Measurements from ENCODE around the gene EPHA8. TPM values are rescaled to one million over a fixed set of nuclear protein-coding genes. Genes with fewer than 3 reads are reported as not detected.

Gene EPHA8
- total and polyA plus RNA-seq, 8 donors: not detected

DNA sequence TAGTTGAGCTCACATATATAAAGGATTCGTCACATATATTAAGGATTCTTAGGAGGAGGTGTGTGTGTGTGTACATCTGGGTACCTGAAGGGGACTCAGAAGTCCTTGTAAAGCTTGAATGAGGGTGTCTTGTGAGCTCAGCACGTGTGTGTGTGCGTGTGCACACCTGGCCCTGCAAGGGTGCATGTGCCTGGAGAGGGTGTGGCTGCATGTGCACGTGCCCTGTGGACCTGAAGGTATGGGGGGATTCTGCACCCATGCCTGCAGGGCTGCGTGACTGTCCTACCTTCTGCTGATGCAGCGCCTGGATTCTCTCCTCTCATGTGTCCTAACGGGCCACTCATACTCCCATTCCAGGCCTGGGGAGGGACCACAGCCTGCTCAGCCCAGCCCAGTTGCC, 24.0 kb downstream of the EPHA8 start:
- WGBS, 5 donors: 65 to 82% (median 69%) methylated on average over 7 of the region's 7 CpGs
- intact Hi-C loops (cut with DNase I; ENCODE audit: low total_unique reads): no loop called here
- H3K4me3 ChIP-seq: no peak overlapping the region
- no peak for DNase-seq
- peaks cover 0 to 78% (median 3%) of the 10 kb centered on the region in 3 donors for H3K27me3 ChIP-seq
- no peaks in the 10 kb centered on the region for H3K36me3 ChIP-seq
- TF ChIP-seq POLR2A (IDR thresholded peaks at IDR 0.05) (no peak), POLR2AphosphoS5 (IDR thresholded peaks at IDR 0.05) (no peak), EP300 (IDR thresholded peaks at IDR 0.05) (no peak)
- TF ChIP-seq, protein P1, sequence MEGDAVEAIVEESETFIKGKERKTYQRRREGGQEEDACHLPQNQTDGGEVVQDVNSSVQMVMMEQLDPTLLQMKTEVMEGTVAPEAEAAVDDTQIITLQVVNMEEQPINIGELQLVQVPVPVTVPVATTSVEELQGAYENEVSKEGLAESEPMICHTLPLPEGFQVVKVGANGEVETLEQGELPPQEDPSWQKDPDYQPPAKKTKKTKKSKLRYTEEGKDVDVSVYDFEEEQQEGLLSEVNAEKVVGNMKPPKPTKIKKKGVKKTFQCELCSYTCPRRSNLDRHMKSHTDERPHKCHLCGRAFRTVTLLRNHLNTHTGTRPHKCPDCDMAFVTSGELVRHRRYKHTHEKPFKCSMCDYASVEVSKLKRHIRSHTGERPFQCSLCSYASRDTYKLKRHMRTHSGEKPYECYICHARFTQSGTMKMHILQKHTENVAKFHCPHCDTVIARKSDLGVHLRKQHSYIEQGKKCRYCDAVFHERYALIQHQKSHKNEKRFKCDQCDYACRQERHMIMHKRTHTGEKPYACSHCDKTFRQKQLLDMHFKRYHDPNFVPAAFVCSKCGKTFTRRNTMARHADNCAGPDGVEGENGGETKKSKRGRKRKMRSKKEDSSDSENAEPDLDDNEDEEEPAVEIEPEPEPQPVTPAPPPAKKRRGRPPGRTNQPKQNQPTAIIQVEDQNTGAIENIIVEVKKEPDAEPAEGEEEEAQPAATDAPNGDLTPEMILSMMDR (IDR thresholded peaks at IDR 0.05): no peak
- H3K4me1 ChIP-seq: no peaks in the 10 kb centered on the region
- H3K9me3 ChIP-seq: no peaks in the 10 kb centered on the region
- no peak overlapping the region for H3K27ac ChIP-seq

DNA sequence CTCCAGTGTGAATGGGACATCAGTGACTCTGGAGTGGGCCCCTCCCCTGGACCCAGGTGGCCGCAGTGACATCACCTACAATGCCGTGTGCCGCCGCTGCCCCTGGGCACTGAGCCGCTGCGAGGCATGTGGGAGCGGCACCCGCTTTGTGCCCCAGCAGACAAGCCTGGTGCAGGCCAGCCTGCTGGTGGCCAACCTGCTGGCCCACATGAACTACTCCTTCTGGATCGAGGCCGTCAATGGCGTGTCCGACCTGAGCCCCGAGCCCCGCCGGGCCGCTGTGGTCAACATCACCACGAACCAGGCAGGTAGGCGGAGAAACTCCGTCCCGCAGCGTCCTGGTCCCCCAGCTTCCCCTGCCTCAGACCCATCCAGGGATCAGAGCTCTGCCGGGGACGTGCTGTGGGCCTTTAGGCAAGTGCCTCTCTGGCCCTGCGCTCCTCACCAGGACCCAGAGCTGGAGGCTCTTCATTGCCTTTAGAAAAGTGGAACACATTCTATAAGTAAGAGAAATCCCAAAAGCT, 25.7 kb downstream of the EPHA8 start:
- Histone ChIP-seq H3K27ac (no peak overlapping the region), H3K36me3 (no peaks in the 10 kb centered on the region), H3K9me3 (no peaks in the 10 kb centered on the region), H3K4me3 (no peak overlapping the region), H3K4me1 (no peaks in the 10 kb centered on the region), H3K27me3 (peaks cover 0 to 95% (median 19%) of the 10 kb centered on the region in 3 donors)
- DNase-seq: no peak
- TF ChIP-seq, protein P1 (IDR thresholded peaks at IDR 0.05): no peak
- no peak for TF ChIP-seq EP300 (IDR thresholded peaks at IDR 0.05)
- TF ChIP-seq POLR2AphosphoS5 (IDR thresholded peaks at IDR 0.05): no peak
- TF ChIP-seq POLR2A (IDR thresholded peaks at IDR 0.05): no peak
- 72 to 83% (median 82%) methylated on average over 9 to 24 of the region's 24 CpGs for WGBS, 5 donors
- intact Hi-C loops (cut with DNase I; ENCODE audit: low total_unique reads): no loop called here

DNA sequence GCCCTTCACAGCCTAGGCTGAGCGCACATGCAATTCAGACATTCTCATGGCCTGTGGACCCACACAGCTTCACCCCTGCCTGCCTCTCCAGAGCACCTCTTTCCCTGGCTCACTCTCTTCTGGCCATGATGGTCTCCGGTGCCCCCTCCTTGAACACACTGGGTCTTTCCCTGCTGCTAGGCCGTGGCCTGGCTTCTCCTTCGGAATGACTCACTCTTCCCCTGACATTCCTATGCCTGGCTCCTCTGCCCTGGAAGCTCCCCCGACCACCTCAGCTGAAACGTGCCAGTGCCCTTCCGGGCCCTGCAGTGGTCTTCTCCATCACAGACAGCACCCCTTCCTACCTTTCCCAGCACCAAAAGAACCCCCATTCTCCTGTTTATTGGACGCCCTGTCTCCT, 28.3 kb downstream of the EPHA8 start:
- Histone ChIP-seq H3K36me3 (no peaks in the 10 kb centered on the region), H3K27me3 (peaks cover 0 to 98% (median 30%) of the 10 kb centered on the region in 3 donors), H3K27ac (no peak overlapping the region), H3K4me1 (no peaks in the 10 kb centered on the region), H3K4me3 (no peak overlapping the region), H3K9me3 (no peaks in the 10 kb centered on the region)
- DNase-seq: no peak
- TF ChIP-seq, protein P1 (IDR thresholded peaks at IDR 0.05): no peak
- TF ChIP-seq POLR2A (IDR thresholded peaks at IDR 0.05): no peak
- TF ChIP-seq EP300 (IDR thresholded peaks at IDR 0.05): no peak
- no peak for TF ChIP-seq POLR2AphosphoS5 (IDR thresholded peaks at IDR 0.05)
- intact Hi-C loops (cut with DNase I; ENCODE audit: low total_unique reads): no loop called here
- 66 to 75% (median 67%) methylated on average over 8 of the region's 8 CpGs for WGBS, 5 donors

DNA sequence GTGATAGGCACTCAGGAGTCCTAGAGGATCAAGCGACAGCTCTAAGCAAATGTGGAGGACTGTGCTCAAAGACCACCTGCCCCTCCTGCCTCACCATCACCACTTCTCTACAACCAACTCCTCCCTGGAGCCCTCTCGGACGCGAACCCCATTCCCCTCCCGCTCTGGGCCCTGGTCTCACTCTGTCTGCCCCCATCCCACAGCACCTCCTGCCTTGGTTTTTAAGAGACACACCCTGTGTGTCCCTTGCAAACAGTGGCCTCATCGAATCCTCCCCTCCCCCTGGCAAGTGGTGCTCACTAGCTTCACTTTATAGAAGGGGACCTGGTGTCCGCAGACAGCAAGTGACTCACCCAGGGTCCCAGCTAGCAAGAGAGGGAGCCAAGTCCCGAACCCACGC, 28.8 kb downstream of the EPHA8 start:
- no peaks in the 10 kb centered on the region for H3K36me3 ChIP-seq
- H3K27ac ChIP-seq: no peak overlapping the region
- DNase-seq: no peak
- no peaks in the 10 kb centered on the region for H3K4me1 ChIP-seq
- intact Hi-C loops (cut with DNase I; ENCODE audit: low total_unique reads): no loop called here
- H3K27me3 ChIP-seq: peaks cover 0 to 94% (median 30%) of the 10 kb centered on the region in 3 donors
- H3K9me3 ChIP-seq: no peaks in the 10 kb centered on the region
- no peak overlapping the region for H3K4me3 ChIP-seq
- TF ChIP-seq POLR2AphosphoS5 (IDR thresholded peaks at IDR 0.05): no peak
- no peak for TF ChIP-seq EP300 (IDR thresholded peaks at IDR 0.05)
- WGBS, 5 donors: 76 to 85% (median 81%) methylated on average over 8 to 9 of the region's 9 CpGs
